GM10248 (cell line): ENCODE measurements around the gene SLC4A1.

ENCODE experiments used
- CTCF ChIA-PET: fragments of 300-600 bp; sonication (Branson Sonifier 250); formaldehyde crosslinking; extraction: SDS; loops from one replicate; lab custom pipeline; 2021; ENCODE audit warnings: antibody characterized with exemption; lab: Yijun Ruan, JAX
- POLR2A ChIA-PET: fragments of 350-650 bp; sonication (Branson Sonifier 250); formaldehyde crosslinking; extraction: SDS; loops from one replicate; lab custom pipeline; 2020; ENCODE audit warnings: antibody characterized with exemption; lab: Yijun Ruan, JAX
- DNase-seq: peaks from one replicate; pipeline ENCODE4 v3.0.0; 2012; ENCODE audit errors: extremely low spot score
- TF ChIP-seq, protein P1 (sequence below): IDR thresholded peaks from 2 replicates; pipeline ENCODE4 v1.5.1; 2012; ENCODE audit warnings: mild to moderate bottlenecking, low read depth; ENCODE audit errors: extremely low read depth, missing control alignments, control extremely low read depth

SLC4A1 gene

DNA sequence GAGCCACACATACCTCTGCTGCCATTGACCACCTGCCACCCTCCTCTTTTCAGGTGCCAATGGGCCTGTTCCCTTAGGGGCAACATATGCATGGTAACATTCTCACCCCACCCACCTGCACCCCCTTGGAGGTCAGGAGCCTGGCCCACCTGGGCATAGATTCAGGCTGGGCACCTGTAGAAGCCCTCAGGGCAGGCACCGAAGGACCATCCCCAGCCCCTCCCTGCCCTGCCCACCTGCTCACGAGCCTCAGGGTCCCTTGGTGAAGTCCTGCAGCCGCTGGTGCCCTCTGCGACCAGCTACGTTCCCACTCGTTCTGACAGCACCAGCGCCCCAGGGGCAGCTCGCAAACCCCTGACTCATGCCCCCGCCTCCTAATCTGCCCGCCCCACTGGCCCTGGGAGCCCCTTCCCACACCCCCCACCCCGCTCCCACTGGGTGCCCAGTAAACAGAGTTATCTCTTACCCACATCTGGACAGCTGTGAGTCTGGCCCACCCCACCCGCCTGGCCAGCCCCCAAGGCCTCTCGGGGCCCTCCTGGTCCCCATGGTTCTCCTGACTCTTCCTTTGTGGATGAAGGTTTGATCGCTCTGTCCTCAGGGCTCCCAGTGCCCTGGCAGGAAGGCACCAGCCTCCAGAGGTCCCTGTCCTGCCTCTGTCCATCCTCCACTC lies at the start of gene SLC4A1:
Gene SLC4A1, minus strand, starts transcription at position 318 of the 673 bp plus-strand sequence. CDS start 5,269 bp downstream, outside the sequence.
- TF ChIP-seq, protein P1, sequence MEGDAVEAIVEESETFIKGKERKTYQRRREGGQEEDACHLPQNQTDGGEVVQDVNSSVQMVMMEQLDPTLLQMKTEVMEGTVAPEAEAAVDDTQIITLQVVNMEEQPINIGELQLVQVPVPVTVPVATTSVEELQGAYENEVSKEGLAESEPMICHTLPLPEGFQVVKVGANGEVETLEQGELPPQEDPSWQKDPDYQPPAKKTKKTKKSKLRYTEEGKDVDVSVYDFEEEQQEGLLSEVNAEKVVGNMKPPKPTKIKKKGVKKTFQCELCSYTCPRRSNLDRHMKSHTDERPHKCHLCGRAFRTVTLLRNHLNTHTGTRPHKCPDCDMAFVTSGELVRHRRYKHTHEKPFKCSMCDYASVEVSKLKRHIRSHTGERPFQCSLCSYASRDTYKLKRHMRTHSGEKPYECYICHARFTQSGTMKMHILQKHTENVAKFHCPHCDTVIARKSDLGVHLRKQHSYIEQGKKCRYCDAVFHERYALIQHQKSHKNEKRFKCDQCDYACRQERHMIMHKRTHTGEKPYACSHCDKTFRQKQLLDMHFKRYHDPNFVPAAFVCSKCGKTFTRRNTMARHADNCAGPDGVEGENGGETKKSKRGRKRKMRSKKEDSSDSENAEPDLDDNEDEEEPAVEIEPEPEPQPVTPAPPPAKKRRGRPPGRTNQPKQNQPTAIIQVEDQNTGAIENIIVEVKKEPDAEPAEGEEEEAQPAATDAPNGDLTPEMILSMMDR, result no peak
- no peak for DNase-seq
- POLR2A ChIA-PET, result no interaction called here
- CTCF ChIA-PET, result interaction anchor here (1.0 kb wide), 1 partner anchor 22 kb away, joined by 3 read pairs; no protein-coding TSS in a partner anchor

DNA sequence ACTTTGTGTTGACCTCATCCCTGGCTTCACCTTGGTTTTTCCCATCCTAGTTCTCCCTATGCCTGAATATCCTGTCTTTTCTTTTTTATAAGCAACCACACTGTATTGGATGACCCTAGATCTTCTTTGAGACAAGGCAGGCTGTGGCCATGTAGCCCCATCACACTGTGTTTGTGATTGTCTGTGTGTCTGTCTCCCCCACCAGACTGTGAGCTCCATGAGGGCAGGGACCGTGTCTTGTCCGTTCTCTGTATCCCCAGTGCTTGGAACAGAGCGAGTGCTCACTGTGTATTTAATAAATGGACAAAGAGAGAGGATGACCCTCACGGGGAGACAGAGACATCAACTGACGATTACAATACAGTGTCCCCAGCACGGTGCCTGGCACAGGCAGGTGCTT lies 49.6 kb upstream of the SLC4A1 start:
- ChIA-PET POLR2A (no interaction called here), CTCF (interaction anchor here (1.5 to 2.6 kb wide), 5 partner anchors 9 to 107 kb away, joined by 4 to 12 read pairs (median 6); no protein-coding TSS in a partner anchor)
- DNase-seq, result no peak
- TF ChIP-seq, protein P1, result no peak

DNA sequence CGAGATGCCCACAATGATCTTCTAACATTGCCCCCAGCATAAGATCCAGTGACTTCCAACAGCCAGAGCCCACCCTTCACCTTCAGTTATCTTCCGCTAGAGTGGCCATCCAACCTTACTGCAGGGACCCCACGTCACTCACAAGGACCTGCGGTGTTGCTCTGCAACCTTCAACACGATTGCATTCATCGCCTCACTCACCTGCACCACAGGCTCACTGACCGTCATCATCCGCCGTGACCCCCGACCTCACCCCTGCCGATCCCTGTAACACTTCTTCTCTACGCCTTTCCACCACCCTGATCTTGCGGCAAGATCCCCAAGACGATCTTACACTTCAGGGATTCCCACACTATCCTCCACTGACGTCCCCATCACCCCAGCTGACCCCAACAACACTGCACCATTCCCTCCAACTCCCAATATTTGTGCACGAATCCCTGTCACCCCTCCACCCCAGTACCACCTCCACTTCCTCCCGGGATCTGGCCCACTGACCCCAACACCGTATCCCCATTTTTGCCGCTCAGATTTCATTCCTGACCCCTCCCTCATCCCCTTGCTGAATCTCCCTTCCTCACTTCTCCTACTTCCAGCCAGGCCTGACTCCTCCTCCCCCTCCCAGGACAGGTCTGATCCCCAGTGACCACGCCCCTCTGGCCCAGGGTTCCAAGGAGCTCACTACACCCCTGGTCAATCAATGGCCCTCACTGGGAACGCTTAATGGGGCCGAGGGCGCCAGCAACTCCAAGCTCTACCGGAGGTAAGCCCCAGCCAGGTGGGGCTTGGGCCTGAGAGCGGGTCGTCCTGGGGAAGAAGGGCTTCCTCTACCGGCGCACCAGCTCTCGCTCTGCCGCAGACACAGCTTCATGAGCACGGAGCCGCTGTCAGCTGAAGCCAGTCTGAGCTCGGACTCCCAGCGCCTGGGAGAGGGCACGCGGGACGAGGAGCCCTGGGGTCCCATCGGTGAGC lies 48.1 kb upstream of the SLC4A1 start:
- DNase-seq, result no peak
- TF ChIP-seq, protein P1, result no peak
- POLR2A ChIA-PET, result interaction anchor here (0.6 to 1.3 kb wide), 4 partner anchors 92 to 243 kb away, joined by 3 to 6 read pairs (median 4); partner anchors contain the start of gene ATXN7L3
- CTCF ChIA-PET, result interaction anchor here (0.6 to 2.6 kb wide), 8 partner anchors 12 to 112 kb away, joined by 3 to 12 read pairs (median 3); no protein-coding TSS in a partner anchor

DNA sequence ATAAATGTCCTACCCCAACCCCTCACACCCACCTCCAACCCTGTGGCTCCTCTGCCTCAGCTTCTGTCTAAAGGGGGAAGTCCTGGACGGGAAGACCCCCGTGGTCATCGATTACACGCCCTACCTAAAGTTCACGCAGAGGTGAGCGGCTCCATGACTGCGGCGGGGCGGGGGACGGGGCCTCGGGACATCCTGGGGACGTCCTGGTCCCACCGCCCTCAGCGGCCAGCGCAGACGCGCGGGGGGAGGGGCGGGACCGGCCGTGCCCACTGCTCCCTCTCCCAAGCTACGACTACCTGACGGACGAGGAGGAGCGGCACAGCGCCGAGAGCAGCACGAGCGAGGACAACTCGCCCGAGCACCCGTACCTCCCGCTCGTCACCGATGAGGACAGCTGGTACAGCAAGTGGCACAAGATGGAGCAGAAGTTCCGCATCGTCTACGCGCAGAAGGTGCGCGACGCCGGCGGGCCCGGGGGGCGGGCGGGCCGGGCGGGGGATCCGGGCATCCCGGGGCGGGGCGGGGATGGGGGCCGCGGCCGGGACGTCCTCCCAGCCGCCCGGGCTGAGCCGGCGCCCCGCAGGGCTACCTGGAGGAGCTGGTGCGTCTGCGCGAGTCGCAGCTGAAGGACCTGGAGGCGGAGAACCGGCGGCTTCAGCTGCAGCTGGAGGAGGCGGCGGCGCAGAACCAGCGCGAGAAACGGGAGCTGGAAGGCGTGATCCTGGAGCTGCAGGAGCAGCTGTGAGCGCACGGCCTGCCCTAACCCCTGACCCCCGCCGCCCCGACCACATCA lies 47.1 kb upstream of the SLC4A1 start:
- ChIA-PET CTCF (interaction anchor here (2.0 kb wide), 1 partner anchor 16 kb away, joined by 6 read pairs; no protein-coding TSS in a partner anchor), POLR2A (interaction anchor here (0.6 kb wide), 2 partner anchors 9 to 98 kb away, joined by 3 to 5 read pairs; no protein-coding TSS in a partner anchor)
- peak; percentile 70 for DNase-seq
- TF ChIP-seq, protein P1, result no peak

DNA sequence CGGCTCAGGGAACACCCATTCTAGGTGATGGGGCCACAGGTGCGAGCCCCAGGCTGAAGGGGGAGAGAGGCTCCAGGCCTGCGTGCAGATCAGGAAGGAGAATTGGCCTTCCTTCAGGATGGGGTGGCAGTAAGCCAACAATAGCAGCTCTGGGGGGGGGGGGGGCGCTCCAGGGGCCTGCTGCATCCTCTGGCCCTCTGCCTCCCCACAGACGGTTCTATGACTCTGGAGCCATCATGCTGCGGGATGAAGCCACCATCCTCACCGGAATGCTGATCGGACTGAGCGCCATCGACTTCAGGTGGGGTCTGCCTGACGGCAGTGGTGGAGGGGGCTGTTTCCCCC lies 46.6 kb upstream of the SLC4A1 start:
- TF ChIP-seq, protein P1, result no peak
- DNase-seq, result no peak
- ChIA-PET CTCF (interaction anchor here (1.6 kb wide), 1 partner anchor 16 kb away, joined by 3 read pairs; no protein-coding TSS in a partner anchor), POLR2A (interaction anchor here (0.6 kb wide), 2 partner anchors 9 to 97 kb away, joined by 3 to 5 read pairs; no protein-coding TSS in a partner anchor)

DNA sequence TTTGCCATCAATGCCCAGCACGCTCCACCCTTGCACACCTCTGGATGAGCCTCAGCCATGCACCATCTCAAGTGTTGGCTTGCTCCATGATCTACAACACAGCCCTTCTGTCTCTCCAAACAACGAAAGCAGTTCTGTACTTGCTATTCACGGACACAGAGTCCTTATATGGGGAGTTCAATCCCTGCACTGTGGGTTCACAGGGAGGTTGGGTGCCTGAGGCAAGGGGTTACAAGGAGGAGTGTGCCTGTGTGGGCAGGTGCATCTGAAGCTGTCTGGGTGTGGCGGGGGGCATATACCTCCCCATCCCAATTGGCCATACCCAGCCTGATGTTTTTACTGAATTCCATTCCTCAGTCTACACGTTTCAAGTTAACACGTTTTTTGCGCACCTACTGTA lies 46.1 kb upstream of the SLC4A1 start:
- POLR2A ChIA-PET, result interaction anchor here (0.6 kb wide), 1 partner anchor 8 kb away, joined by 5 read pairs; no protein-coding TSS in a partner anchor
- no peak for DNase-seq
- TF ChIP-seq, protein P1, result no peak
- CTCF ChIA-PET, result interaction anchor here (1.6 kb wide), 1 partner anchor 17 kb away, joined by 3 read pairs; no protein-coding TSS in a partner anchor
